ENCODE results near the gene CYP2F1. TPM values are rescaled to one million over a fixed set of nuclear protein-coding genes. Genes with fewer than 3 reads are reported as not detected.
"Not testable (repeated sequence)": the region's sequence is repeated elsewhere in the genome, so short reads cannot be mapped to it uniquely, and the experiment has no call there.

Gene CYP2F1
- not detected for total RNA-seq

GRCh38 chr19:41114132-41114531, at the start of gene CYP2F1:
Gene CYP2F1 (plus strand): TSS chr19:41114432. CDS start chr19:41116189, 1,757 bp downstream.
- no peaks in the 10 kb centered on the region for H3K27me3 Mint-ChIP-seq
- H3K4me1 Mint-ChIP-seq, result no peaks in the 10 kb centered on the region
- no peak within 1 kb of the TSS for H3K4me3 Mint-ChIP-seq
- no peaks in the 10 kb centered on the region for H3K9me3 Mint-ChIP-seq
- H3K36me3 Mint-ChIP-seq, result no peaks in the 10 kb centered on the region
- H3K27ac Mint-ChIP-seq, result no peak within 1 kb of the TSS
- no peak for DNase-seq

GRCh38 chr19:41064974-41065569, 49.2 kb upstream of the CYP2F1 start:
- Mint-ChIP-seq H3K9me3 (no peaks in the 10 kb centered on the region), H3K27me3 (peaks cover 19% of the 10 kb centered on the region), H3K36me3 (no peaks in the 10 kb centered on the region), H3K4me1 (no peaks in the 10 kb centered on the region), H3K27ac (no peak overlapping the region), H3K4me3 (no peak overlapping the region)
- DNase-seq, result no peak

GRCh38 chr19:41076286-41076685, 37.9 kb upstream of the CYP2F1 start:
- H3K27me3 Mint-ChIP-seq, result peaks cover 40% of the 10 kb centered on the region
- no peak overlapping the region for H3K27ac Mint-ChIP-seq
- no peak overlapping the region for H3K4me3 Mint-ChIP-seq
- peaks cover 9% of the 10 kb centered on the region for H3K9me3 Mint-ChIP-seq
- H3K4me1 Mint-ChIP-seq, result no peaks in the 10 kb centered on the region
- peaks cover 2% of the 10 kb centered on the region for H3K36me3 Mint-ChIP-seq
- no peak for DNase-seq

GRCh38 chr19:41083516-41083915, 30.7 kb upstream of the CYP2F1 start:
- Mint-ChIP-seq H3K4me3 (no peak overlapping the region), H3K27ac (no peak overlapping the region), H3K36me3 (peaks cover 2% of the 10 kb centered on the region), H3K4me1 (no peaks in the 10 kb centered on the region), H3K27me3 (peaks cover 25% of the 10 kb centered on the region), H3K9me3 (peaks cover 10% of the 10 kb centered on the region)
- DNase-seq, result no peak

- no peak for DNase-seq
- H3K27me3 Mint-ChIP-seq, result peaks cover 44% of the 10 kb centered on the region
- H3K36me3 Mint-ChIP-seq, result no peaks in the 10 kb centered on the region
- peaks cover 5% of the 10 kb centered on the region for H3K9me3 Mint-ChIP-seq
- H3K4me3 Mint-ChIP-seq, result no peak overlapping the region
- no peaks in the 10 kb centered on the region for H3K4me1 Mint-ChIP-seq
- H3K27ac Mint-ChIP-seq, result no peak overlapping the region
Observed at GRCh38 chr19:41085748-41086415, 28.4 kb upstream of the CYP2F1 start.

- Mint-ChIP-seq H3K27me3 (peaks cover 50% of the 10 kb centered on the region), H3K36me3 (no peaks in the 10 kb centered on the region), H3K9me3 (no peaks in the 10 kb centered on the region), H3K4me1 (no peaks in the 10 kb centered on the region), H3K27ac (no peak within 1 kb of the TSS), H3K4me3 (no peak within 1 kb of the TSS)
- DNase-seq, result no peak
Observed at GRCh38 chr19:41088151-41088550, 26.1 kb upstream of the CYP2F1 start, which contains the start of gene CYP2A13. Gene CYP2A13 (plus strand): TSS chr19:41088451. CDS start chr19:41088472, 21 bp downstream.

- Mint-ChIP-seq H3K27ac (no peak overlapping the region), H3K27me3 (peaks cover 54% of the 10 kb centered on the region), H3K9me3 (no peaks in the 10 kb centered on the region), H3K36me3 (no peaks in the 10 kb centered on the region), H3K4me3 (no peak overlapping the region), H3K4me1 (peaks cover under 1% of the 10 kb centered on the region)
- peak; percentile 2 for DNase-seq
Observed at GRCh38 chr19:41089959-41090358, 24.3 kb upstream of the CYP2F1 start.

GRCh38 chr19:41095703-41096102, 18.5 kb upstream of the CYP2F1 start:
- H3K27me3 Mint-ChIP-seq, result peaks cover 26% of the 10 kb centered on the region

GRCh38 chr19:41096353-41096752, 17.9 kb upstream of the CYP2F1 start:
- Mint-ChIP-seq H3K27ac (no peak overlapping the region), H3K27me3 (peaks cover 20% of the 10 kb centered on the region), H3K9me3 (peaks cover 7% of the 10 kb centered on the region), H3K4me3 (no peak overlapping the region), H3K36me3 (no peaks in the 10 kb centered on the region), H3K4me1 (peaks cover 4% of the 10 kb centered on the region)
- no peak for DNase-seq

More at GRCh38 chr19:41095703-41096102, 18.5 kb upstream of the CYP2F1 start:
- no peak overlapping the region for H3K27ac Mint-ChIP-seq
- H3K9me3 Mint-ChIP-seq, result peaks cover 4% of the 10 kb centered on the region
- no peak overlapping the region for H3K4me3 Mint-ChIP-seq
- peaks cover 4% of the 10 kb centered on the region for H3K4me1 Mint-ChIP-seq
- no peak for DNase-seq
- no peaks in the 10 kb centered on the region for H3K36me3 Mint-ChIP-seq

GRCh38 chr19:41097302-41097701, 16.9 kb upstream of the CYP2F1 start:
- no peak for DNase-seq
- H3K4me1 Mint-ChIP-seq, result peaks cover 4% of the 10 kb centered on the region
- H3K27me3 Mint-ChIP-seq, result peaks cover 13% of the 10 kb centered on the region

GRCh38 chr19:41098762-41099161, 15.5 kb upstream of the CYP2F1 start:
- H3K9me3 Mint-ChIP-seq, result peaks cover 19% of the 10 kb centered on the region
- H3K27me3 Mint-ChIP-seq, result peaks cover 7% of the 10 kb centered on the region
- peaks cover 4% of the 10 kb centered on the region for H3K4me1 Mint-ChIP-seq
- H3K4me3 Mint-ChIP-seq, result no peak overlapping the region
- DNase-seq, result no peak
- H3K27ac Mint-ChIP-seq, result no peak overlapping the region
- no peaks in the 10 kb centered on the region for H3K36me3 Mint-ChIP-seq

More at GRCh38 chr19:41097302-41097701, 16.9 kb upstream of the CYP2F1 start:
- peaks cover 17% of the 10 kb centered on the region for H3K9me3 Mint-ChIP-seq
- H3K36me3 Mint-ChIP-seq, result no peaks in the 10 kb centered on the region
- no peak overlapping the region for H3K27ac Mint-ChIP-seq
- H3K4me3 Mint-ChIP-seq, result no peak overlapping the region

GRCh38 chr19:41102210-41102609, 12.0 kb upstream of the CYP2F1 start:
- H3K27ac Mint-ChIP-seq, result not testable (repeated sequence)

GRCh38 chr19:41106177-41106576, 8.1 kb upstream of the CYP2F1 start:
- no peak overlapping the region for H3K27ac Mint-ChIP-seq
- H3K36me3 Mint-ChIP-seq, result no peaks in the 10 kb centered on the region
- no peak overlapping the region for H3K4me3 Mint-ChIP-seq
- H3K27me3 Mint-ChIP-seq, result no peaks in the 10 kb centered on the region
- H3K4me1 Mint-ChIP-seq, result no peaks in the 10 kb centered on the region
- no peak for DNase-seq
- peaks cover 19% of the 10 kb centered on the region for H3K9me3 Mint-ChIP-seq

More at GRCh38 chr19:41102210-41102609, 12.0 kb upstream of the CYP2F1 start:
- DNase-seq, H3K27me3 Mint-ChIP-seq, H3K4me1 Mint-ChIP-seq, H3K36me3 Mint-ChIP-seq, H3K4me3 Mint-ChIP-seq: not testable (repeated sequence)
- peaks cover 22% of the 10 kb centered on the region for H3K9me3 Mint-ChIP-seq

- no peaks in the 10 kb centered on the region for H3K36me3 Mint-ChIP-seq
- H3K27me3 Mint-ChIP-seq, result no peaks in the 10 kb centered on the region
- no peaks in the 10 kb centered on the region for H3K4me1 Mint-ChIP-seq
- no peak overlapping the region for H3K27ac Mint-ChIP-seq
- H3K9me3 Mint-ChIP-seq, result no peaks in the 10 kb centered on the region
- no peak for DNase-seq
- H3K4me3 Mint-ChIP-seq, result no peak overlapping the region
Observed at GRCh38 chr19:41111296-41111695, 2.9 kb upstream of the CYP2F1 start.

GRCh38 chr19:41111750-41112295, 2.4 kb upstream of the CYP2F1 start:
- Mint-ChIP-seq H3K27ac (no peak overlapping the region), H3K36me3 (no peaks in the 10 kb centered on the region), H3K27me3 (no peaks in the 10 kb centered on the region), H3K4me1 (no peaks in the 10 kb centered on the region), H3K9me3 (no peaks in the 10 kb centered on the region), H3K4me3 (no peak overlapping the region)
- no peak for DNase-seq
